ENCODE results near the gene EPB42. TPM values are rescaled to one million over a fixed set of nuclear protein-coding genes. Genes with fewer than 3 reads are reported as not detected.
A peak's percentile ranks its signal among the peaks of the same experiment; 100 is the strongest.

EPB42 gene
- total and polyA plus RNA-seq, 2 donors from 2014 or later = not detected

GRCh38 chr15:43219929-43220928, 589 bp downstream of the EPB42 start:
- no peak overlapping the region for H3K9ac ChIP-seq (ENCODE audit: low read length in 3 of 3)
- intact Hi-C loops (cut with DNase I) = loop anchor here (10.0 kb wide), 1 partner anchor 65 kb away; no protein-coding TSS in a partner anchor

GRCh38 chr15:43218908-43219706, 1.7 kb downstream of the EPB42 start:
- no peak for TF ChIP-seq CTCF (IDR thresholded peaks at IDR 0.05; ENCODE audit: borderline replicate concordance, extremely low read depth, insufficient read depth)
- Histone ChIP-seq H3K4me1 (ENCODE audit: control insufficient read depth in 2 of 3, insufficient read depth in 2 of 3, low read depth in 1 of 3, low read length in 3 of 3) (no peaks in the 10 kb centered on the region), H3K4me3 (ENCODE audit: low read length in 3 of 3) (no peak overlapping the region), H3K36me3 (ENCODE audit: control insufficient read depth in 2 of 3, insufficient read depth in 3 of 3, low read length in 3 of 3) (no peaks in the 10 kb centered on the region), H3K27me3 (ENCODE audit: control insufficient read depth, insufficient read depth, low read length) (no peaks in the 10 kb centered on the region), H3K9ac (ENCODE audit: low read length in 3 of 3) (no peak overlapping the region), H3K9me3 (ENCODE audit: control insufficient read depth in 2 of 3, insufficient read depth in 1 of 3, low read length in 3 of 3) (no peaks in the 10 kb centered on the region), H3K27ac (ENCODE audit: low read depth in 2 of 2, low read length in 2 of 2) (no peak overlapping the region)
- intact Hi-C loops (cut with DNase I) = no loop called here
- no peak for FAIRE-seq
- peak in 4 of 5 donors; percentile 41 to 59 (median 50) for DNase-seq

More at GRCh38 chr15:43219929-43220928, 589 bp downstream of the EPB42 start:
- FAIRE-seq = no peak
- H3K27me3 ChIP-seq (ENCODE audit: control insufficient read depth, insufficient read depth, low read length) = no peaks in the 10 kb centered on the region
- H3K9me3 ChIP-seq (ENCODE audit: control insufficient read depth in 2 of 3, insufficient read depth in 1 of 3, low read length in 3 of 3) = no peaks in the 10 kb centered on the region
- TF ChIP-seq CTCF (IDR thresholded peaks at IDR 0.05; ENCODE audit: borderline replicate concordance, extremely low read depth, insufficient read depth) = no peak
- H3K4me3 ChIP-seq (ENCODE audit: low read length in 3 of 3) = no peak overlapping the region
- no peaks in the 10 kb centered on the region for H3K36me3 ChIP-seq (ENCODE audit: control insufficient read depth in 2 of 3, insufficient read depth in 3 of 3, low read length in 3 of 3)
- H3K27ac ChIP-seq (ENCODE audit: low read depth in 2 of 2, low read length in 2 of 2) = no peak overlapping the region
- no peak for DNase-seq
- H3K4me1 ChIP-seq (ENCODE audit: control insufficient read depth in 2 of 3, insufficient read depth in 2 of 3, low read depth in 1 of 3, low read length in 3 of 3) = no peaks in the 10 kb centered on the region

GRCh38 chr15:43215961-43216360, 4.9 kb downstream of the EPB42 start:
- FAIRE-seq = no peak
- no peak overlapping the region for H3K9ac ChIP-seq (ENCODE audit: low read length in 3 of 3)
- H3K36me3 ChIP-seq (ENCODE audit: control insufficient read depth in 2 of 3, insufficient read depth in 3 of 3, low read length in 3 of 3) = no peaks in the 10 kb centered on the region
- H3K4me1 ChIP-seq (ENCODE audit: control insufficient read depth in 2 of 3, insufficient read depth in 2 of 3, low read depth in 1 of 3, low read length in 3 of 3) = no peaks in the 10 kb centered on the region
- TF ChIP-seq CTCF (IDR thresholded peaks at IDR 0.05; ENCODE audit: borderline replicate concordance, extremely low read depth, insufficient read depth) = no peak
- no peak overlapping the region for H3K4me3 ChIP-seq (ENCODE audit: low read length in 3 of 3)
- no peaks in the 10 kb centered on the region for H3K27me3 ChIP-seq (ENCODE audit: control insufficient read depth, insufficient read depth, low read length)
- H3K27ac ChIP-seq (ENCODE audit: low read depth in 2 of 2, low read length in 2 of 2) = no peak overlapping the region
- no peaks in the 10 kb centered on the region for H3K9me3 ChIP-seq (ENCODE audit: control insufficient read depth in 2 of 3, insufficient read depth in 1 of 3, low read length in 3 of 3)
- peak in 1 of 5 donors; percentile 3 for DNase-seq
- intact Hi-C loops (cut with DNase I) = no loop called here
